Measurements from ENCODE around the gene ZNF593. TPM values are rescaled to one million over a fixed set of nuclear protein-coding genes. Genes with fewer than 3 reads are reported as not detected.

ZNF593 gene
- total RNA-seq, 1 experiment from 2014 or later: 27.8 TPM

DNA sequence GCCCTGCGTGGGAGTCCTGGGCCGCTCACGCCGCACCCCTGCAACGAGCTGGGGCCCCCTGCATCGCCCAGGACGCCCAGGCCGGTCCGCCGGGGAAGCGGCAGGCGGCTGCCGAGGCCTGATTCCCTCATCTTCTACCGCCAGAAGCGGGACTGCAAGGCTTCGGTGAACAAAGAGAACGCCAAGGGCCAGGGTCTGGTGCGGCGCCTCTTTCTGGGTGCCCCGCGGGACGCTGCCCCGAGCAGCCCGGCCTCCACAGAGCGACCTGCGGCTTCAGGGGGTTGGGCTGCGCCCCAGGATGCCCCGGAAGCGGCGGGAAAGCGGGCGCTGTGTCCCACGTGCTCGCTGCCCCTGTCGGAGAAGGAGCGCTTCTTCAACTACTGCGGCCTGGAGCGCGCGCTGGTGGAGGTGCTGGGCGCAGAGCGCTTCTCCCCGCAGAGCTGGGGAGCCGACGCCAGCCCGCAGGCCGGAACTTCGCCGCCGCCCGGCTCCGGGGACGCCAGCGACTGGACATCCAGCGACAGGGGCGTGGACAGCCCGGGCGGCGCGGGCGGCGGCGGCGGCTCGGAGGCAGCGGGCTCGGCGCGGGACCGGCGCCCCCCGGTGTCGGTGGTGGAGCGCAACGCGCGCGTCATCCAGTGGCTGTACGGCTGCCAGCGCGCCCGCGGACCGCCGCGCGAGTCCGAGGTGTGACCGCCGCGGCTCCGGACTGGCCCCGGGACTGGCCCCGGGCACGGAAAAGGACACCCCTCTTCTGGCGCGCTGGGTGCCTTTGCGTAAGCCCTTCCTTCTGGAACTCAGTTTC lies 8.1 kb upstream of the ZNF593 start:
- Histone ChIP-seq H3K4me3 (peak overlapping the region; percentile 37), H3K36me3 (no peaks in the 10 kb centered on the region), H3K27me3 (no peaks in the 10 kb centered on the region), H3K9me3 (no peaks in the 10 kb centered on the region)
- DNase-seq: peak; percentile 47

DNA sequence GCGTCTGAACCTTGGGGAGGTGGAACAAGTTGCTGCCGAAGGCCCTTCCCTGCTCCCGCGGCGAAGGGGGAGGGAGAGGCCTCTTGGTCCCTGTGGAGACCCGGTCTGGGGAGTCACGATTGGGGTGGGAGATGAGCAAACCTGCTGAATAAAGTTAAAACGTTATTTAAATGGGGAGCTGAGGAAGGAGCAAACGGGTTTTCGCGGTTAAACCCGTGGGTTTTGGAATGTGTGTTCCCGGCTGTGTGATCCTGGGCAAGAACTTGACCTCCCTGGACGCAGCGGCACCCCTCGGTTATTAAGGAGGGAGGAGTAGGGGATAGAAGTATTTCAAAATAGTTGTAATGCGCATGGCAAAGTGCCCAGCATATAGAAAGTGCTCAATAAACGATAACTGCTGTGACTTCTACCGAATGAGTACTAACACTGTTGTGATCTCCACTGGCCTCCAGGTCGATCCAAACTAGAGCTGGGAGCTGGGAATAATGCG lies 7.4 kb upstream of the ZNF593 start:
- no peaks in the 10 kb centered on the region for H3K27me3 ChIP-seq

DNA sequence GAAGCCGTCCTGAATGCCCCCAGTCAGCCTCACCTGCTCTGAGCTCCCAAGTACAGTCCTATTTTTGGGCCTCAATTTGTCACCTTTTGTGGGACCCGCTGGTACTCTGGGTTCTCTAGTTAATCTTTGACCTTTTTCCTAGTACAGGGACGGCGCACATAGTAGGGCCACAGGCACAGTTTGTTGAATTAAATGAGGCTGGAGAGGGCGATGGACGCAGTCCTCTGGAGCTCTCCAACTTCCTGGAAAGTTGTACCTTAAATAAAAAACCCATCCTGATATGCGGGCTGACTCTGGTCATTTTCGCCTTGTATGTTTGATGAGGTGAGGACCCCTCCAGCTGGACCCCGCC lies 6.0 kb upstream of the ZNF593 start:
- no peak overlapping the region for H3K4me3 ChIP-seq
- no peaks in the 10 kb centered on the region for H3K36me3 ChIP-seq
- no peak for DNase-seq
- no peaks in the 10 kb centered on the region for H3K9me3 ChIP-seq
- no peaks in the 10 kb centered on the region for H3K27me3 ChIP-seq

More for the DNA sequence above, 7.4 kb upstream of the ZNF593 start:
- DNase-seq: no peak
- peak overlapping the region; percentile 37 for H3K4me3 ChIP-seq
- no peaks in the 10 kb centered on the region for H3K9me3 ChIP-seq
- no peaks in the 10 kb centered on the region for H3K36me3 ChIP-seq

DNA sequence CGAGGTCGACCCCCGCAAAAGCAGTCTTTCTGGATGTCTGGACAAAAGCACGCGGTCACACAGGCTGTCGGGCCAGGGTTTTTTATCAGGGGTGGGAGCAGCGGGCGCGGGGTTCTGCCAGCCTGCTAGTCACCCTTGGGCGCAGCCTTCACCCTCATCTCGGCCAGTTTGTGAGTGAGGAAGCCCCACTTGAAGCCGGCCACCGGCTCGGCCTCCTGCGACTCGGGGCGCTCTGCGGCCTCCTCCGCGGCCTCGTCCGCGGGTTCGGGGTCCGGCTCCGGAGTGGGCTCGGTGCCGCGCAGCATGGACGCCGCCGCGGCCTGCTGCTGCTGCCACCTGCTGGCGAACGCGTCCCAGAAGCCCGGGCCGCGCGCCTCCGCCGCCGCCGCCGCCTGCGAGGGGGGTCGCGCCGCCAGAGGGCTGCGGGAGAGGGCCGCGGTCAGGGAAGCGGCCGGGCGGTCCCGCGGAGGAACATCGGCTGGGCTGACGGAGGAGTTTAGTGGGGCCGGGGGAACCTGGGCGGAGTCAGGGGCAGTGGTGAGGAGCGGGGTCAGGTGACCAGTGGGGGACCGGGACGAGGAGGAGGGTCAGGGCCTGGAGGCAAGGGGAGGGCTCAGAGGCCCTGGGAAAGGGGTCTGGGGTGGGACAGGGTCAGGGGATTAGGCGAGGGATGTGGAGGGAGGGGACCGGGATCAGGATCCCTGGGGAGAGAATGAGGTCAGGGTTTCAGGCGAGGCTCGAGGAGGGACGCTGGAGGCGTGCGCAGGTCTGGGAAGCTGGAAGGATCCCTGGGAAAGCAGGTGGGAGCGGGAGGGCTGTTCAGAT lies 5.5 kb upstream of the ZNF593 start:
- H3K36me3 ChIP-seq: no peaks in the 10 kb centered on the region
- peak; percentile 34 for DNase-seq

DNA sequence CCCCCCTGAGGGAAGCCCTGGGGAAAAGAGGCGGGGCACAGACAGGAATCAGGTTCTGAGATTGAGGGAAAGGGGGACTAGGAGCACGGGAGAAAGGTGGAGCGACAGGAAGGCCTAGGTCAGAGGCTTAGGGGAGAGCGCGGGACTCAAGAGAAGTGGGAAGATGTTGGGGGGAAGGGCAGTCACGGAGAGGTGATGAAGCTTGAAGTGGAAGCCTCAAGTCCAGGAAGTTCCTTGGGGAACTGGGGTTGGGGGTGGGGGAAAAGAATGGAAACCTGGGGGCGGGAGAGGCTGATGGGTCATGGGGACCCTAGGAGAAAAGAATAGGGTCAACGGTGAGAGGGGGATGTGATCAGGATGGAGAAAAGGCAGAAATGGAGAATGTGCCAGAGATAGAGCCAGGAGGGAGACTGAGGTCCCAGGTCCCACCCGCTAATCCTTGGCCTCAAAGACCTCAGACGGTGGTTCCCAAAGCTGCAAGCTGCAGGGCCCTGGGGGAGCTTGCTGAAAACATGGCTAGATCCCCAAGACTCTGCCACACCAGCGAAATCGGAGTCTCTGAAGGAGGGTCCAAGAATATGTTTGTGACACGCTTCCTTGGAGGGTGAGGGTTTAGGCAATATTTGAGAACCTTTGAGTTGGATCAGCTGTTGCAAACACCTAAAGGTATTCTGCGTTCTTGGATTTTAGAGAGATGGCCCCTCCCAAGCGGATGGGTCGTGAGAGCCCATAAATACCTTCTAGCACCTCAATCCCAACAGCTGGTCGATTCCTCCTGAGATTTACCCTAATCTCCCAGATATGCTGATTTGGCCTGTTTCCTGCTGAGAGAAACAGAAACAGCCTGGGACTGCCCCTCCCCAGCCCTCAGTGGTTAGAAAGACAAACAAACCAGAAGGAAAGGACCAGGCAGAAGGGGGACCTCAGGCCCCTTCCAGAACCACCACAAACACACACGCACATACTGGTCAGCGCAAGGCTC lies 4.6 kb upstream of the ZNF593 start:
- H3K9me3 ChIP-seq: no peaks in the 10 kb centered on the region
- no peak overlapping the region for H3K4me3 ChIP-seq
- no peak for DNase-seq
- no peaks in the 10 kb centered on the region for H3K36me3 ChIP-seq
- H3K27me3 ChIP-seq: no peaks in the 10 kb centered on the region

More for the DNA sequence above, 5.5 kb upstream of the ZNF593 start:
- H3K27me3 ChIP-seq: no peaks in the 10 kb centered on the region
- H3K4me3 ChIP-seq: no peak overlapping the region
- H3K9me3 ChIP-seq: no peaks in the 10 kb centered on the region

DNA sequence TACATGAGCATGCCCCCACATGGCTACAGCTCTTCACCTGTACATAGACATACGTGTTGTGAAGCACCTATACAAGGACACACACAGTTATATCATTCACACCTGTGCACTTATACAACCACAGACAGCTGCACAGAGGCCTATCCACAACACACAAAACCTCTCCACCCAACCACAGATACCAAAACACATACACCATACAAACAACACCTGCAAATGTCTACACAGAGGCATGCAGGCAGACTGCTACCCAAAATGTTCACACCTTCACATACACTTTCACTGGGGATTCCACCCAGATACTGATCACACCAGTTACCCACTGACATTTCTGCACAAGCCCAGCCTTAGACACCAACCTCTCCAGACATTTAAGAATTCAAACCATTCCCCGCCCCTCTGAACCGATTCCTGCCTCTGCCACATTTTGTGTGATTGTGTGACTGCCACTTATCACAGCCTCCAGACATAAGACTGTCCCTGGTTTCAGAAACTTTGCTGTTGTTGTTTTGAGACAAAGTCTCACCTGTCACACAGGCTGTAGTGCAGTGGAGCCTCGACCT lies 2.9 kb upstream of the ZNF593 start:
- Histone ChIP-seq H3K36me3 (peaks cover 8% of the 10 kb centered on the region), H3K27me3 (no peaks in the 10 kb centered on the region), H3K4me3 (no peak overlapping the region), H3K9me3 (no peaks in the 10 kb centered on the region)
- DNase-seq: no peak

DNA sequence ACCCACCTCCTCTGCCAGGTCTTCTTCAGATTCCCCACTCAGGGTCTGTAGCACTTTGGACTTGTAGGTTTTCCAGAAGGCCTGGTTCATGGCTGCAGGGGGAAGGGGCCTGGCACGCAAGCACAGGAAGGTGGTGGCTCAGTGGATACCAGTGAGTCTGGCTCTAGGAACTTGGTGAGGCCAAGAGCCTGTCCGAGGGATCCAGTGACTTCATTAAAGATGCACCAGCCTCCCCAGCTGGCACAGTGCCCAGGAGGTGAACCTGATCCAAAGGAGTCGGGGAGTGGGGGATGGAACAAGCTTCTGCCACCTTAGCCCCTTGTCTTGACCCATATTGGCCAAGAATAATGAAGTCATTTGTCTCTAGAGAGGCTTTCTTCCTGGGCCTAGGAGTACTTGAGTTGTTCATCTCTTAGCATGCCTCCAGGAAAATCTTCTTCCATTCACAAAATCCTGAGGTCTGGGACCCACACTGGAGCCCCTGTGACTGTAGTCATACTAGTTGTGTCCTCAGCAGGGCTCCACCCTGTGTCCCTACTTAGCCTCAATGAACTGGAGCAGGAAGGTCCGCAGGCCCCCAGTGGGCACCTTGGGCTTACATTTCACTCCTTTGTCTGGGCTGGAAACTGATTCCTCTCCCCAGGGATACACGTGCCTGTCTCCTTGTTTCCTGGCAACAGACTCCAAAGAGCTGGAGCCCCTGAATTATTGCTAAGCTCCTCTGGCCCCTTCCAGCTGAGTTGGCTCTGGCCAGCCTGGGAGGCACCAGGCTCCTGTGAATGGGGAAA lies 1.1 kb upstream of the ZNF593 start, which contains the start of gene C1orf232:
C1orf232 (minus strand) TSS at position 554 of the 788 bp plus-strand sequence; CDS start at position 90, 464 bp downstream.
- DNase-seq: no peak
- peak within 1 kb of the TSS; percentile 95 for H3K4me3 ChIP-seq
- peaks cover 8% of the 10 kb centered on the region for H3K36me3 ChIP-seq
- no peaks in the 10 kb centered on the region for H3K9me3 ChIP-seq
- H3K27me3 ChIP-seq: no peaks in the 10 kb centered on the region

DNA sequence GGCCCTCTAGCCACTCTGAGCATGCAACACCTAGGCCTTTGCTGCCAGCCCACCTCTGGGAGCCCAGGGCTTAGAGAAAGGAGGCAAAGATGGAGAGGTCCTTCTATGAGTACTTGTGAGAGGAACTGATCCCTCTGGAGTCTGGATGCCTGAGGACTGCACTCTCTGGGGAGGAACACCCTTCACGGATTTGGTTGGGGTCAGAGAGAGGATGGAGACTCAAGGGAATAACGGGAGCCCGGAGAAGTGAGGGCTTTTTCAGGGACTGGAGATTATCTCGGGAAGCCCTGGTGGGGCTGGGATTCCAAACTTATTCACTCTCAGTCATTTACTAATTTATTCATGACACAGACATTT lies 532 bp upstream of the ZNF593 start:
- no peak for DNase-seq
- H3K36me3 ChIP-seq: peaks cover 8% of the 10 kb centered on the region
- H3K4me3 ChIP-seq: peak overlapping the region; percentile 95

DNA sequence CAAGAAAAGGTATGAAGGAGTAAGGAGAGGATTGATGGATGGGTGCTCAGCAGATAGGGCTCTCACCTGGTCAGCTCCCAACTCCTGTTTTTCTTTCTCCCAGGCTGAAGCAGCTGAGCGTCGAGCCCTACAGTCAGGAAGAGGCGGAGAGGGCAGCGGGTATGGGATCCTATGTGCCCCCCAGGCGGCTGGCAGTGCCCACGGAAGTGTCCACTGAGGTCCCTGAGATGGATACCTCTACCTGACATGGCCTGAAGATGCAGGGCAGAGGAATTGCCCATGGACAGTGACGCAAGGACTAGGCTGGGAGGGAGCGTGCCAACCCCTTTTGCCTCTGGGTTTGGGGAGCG lies 739 bp downstream of the ZNF593 start:
- Histone ChIP-seq H3K9me3 (no peaks in the 10 kb centered on the region), H3K4me3 (peak overlapping the region; percentile 95), H3K36me3 (peaks cover 8% of the 10 kb centered on the region), H3K27me3 (no peaks in the 10 kb centered on the region)
- no peak for DNase-seq

More for the DNA sequence above, 532 bp upstream of the ZNF593 start:
- Histone ChIP-seq H3K9me3 (no peaks in the 10 kb centered on the region), H3K27me3 (no peaks in the 10 kb centered on the region)

DNA sequence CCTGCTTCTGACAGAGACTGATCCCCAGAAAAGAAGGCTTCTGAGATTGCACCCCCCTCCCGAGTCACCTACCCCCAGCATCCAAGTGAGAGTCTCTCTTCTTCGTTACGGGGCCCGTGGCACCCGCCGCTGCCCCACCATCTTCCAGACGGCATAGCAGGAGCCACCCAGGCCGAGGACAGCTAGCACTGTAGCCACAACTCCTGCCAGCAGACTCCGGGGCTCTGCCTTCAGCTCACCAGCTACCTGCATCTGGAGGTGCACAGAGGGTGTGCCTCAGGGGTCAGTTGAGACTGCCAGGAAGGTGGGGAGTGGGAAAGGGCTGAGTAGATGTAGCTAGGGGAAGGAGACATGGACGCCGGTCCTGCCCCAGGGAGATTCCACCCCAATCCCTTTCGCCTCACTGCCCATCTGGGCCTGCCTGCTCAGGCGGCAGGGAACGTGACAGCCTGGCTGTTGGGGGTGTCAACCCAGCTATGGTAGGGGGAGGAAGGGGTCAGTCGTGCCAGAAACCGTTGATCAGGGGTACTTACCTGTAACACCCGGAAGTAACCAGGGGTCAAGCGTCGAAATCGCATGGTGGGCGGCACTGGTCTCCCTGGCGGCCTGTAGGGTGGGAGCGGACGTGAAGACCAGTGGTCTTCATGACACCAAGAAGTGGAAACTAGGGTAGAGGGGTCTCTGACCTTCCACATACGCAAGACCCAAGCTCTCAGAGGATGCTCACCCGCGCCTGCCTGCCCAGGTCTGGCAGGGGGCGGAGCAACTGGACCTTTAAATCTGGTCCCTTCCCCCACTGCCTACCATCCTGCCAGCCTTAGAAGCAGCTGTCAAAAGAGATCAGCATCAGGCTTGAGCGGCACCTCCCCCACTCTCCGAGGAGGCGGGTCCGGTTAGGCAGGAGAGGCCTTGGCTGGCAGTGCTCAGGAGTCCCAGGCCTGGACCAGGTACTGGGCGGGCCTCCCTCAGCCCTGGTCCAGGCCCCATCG lies 1.7 kb downstream of the ZNF593 start, which contains the start of gene ZNF593OS:
ZNF593OS (minus strand) TSS at position 749 of the 989 bp plus-strand sequence; CDS start at position 578, 171 bp downstream.
- no peak for DNase-seq
- Histone ChIP-seq H3K27me3 (no peaks in the 10 kb centered on the region), H3K4me3 (peak within 1 kb of the TSS; percentile 95), H3K9me3 (no peaks in the 10 kb centered on the region), H3K36me3 (peaks cover 8% of the 10 kb centered on the region)

DNA sequence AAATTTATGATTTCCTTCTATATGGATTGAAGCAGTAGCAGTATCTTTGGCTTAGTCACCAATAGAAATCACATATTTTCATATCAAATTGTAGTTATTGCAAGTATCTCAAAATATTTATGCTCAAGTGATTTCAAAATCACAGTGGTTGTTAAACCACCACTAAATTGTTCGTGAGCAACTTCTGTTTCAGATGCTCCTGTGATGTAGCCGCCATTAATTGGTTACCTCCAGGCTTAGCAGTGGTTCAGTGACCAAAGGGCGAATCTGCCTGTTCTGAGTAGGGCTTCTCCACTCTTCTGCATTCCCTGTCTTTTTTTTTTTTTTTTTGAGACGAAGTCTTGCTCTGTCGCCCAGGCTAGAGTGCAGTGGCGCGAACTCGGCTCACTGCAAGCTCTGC lies 5.6 kb downstream of the ZNF593 start:
- Histone ChIP-seq H3K27me3 (no peaks in the 10 kb centered on the region), H3K9me3 (no peaks in the 10 kb centered on the region), H3K36me3 (peaks cover 8% of the 10 kb centered on the region), H3K4me3 (no peak overlapping the region)
- DNase-seq: no peak

DNA sequence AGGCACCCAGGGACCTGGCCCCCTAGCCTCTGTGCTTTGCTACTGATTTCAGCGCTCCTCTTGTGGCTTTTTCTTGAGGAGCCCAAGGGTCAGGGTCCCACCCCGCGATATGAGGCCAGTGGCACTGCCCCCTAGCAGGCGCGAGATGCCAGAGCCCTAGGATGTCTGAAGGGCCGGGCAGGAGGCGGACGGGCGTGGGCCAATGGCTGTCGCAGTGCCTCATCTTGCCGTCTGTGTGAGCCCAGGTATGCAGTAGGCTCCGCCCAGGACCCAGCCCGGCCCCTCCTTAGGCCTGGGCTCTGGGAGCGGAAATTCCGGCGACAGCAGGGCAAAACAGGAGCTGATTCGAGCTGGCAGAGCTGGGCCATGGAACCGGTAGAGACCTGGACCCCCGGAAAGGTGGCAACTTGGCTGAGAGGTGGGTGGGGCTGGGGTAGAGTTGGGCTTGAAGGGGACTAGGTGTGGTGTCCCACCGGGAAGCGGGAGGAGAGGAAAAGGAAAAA lies 7.5 kb downstream of the ZNF593 start, which contains the start of gene CNKSR1:
CNKSR1 (plus strand) TSS at position 310 of the 503 bp plus-strand sequence; CDS start at position 367, 57 bp downstream.
- DNase-seq: no peak
- H3K4me3 ChIP-seq: no peak within 1 kb of the TSS
- no peaks in the 10 kb centered on the region for H3K27me3 ChIP-seq
- no peaks in the 10 kb centered on the region for H3K36me3 ChIP-seq
- H3K9me3 ChIP-seq: no peaks in the 10 kb centered on the region

DNA sequence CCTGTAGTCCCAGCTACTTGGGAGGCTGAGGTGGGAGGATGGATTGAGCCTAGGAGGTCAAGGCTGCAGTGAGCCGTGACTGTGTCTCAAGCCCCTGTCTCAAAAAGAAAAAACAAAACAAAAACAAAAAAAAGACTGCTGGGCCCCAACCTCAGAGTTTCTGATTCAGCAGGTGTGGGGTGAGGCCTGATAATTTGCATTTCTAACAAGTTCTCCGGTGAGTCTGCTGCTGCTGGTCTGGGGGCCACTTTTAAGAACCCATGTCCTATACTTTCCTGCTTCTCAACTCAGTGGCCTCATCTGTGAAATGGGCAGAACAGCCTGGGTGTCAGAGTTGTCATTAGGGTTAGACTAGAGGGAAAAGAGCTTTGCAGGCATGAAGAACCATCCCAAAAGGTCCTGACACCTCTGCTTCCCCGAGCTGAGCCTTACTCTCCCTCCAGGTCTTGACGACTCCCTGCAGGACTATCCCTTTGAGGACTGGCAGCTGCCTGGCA lies 10.3 kb downstream of the ZNF593 start:
- no peaks in the 10 kb centered on the region for H3K36me3 ChIP-seq
- no peaks in the 10 kb centered on the region for H3K9me3 ChIP-seq
- no peak overlapping the region for H3K4me3 ChIP-seq
- DNase-seq: no peak
- H3K27me3 ChIP-seq: no peaks in the 10 kb centered on the region

All from MG63 (cell line).